Vagina (tissue), 2 donors: ENCODE results near the gene SERINC5.

ENCODE experiments used
- POLR2A ChIP-seq, 2 donors: fragments of 450-650 bp; IDR thresholded peaks; one replicate each; pipeline ENCODE4 v1.6.1; 2017; ENCODE audit warnings: antibody characterized with exemption in 2 of 2, mild to moderate bottlenecking in 2 of 2, moderate library complexity in 2 of 2
- POLR2AphosphoS5 ChIP-seq, 2 donors: sonication (generic); formaldehyde crosslinking; IDR thresholded peaks; one replicate each; pipeline ENCODE4 v1.9.0; 2017; ENCODE audit warnings: antibody characterized with exemption in 2 of 2, mild to moderate bottlenecking in 2 of 2, low read depth in 1 of 2; ENCODE audit not compliant: insufficient read depth in 1 of 2
- TF ChIP-seq, protein P1 (sequence below), 3 experiments: fragments of 450-650 bp in 2 of 3; fragments of 200-600 bp in 1 of 3; sonication (generic) in 1 of 3; IDR thresholded peaks; one replicate each; pipeline ENCODE4 v1.5.1; 2017 to 2019; ENCODE audit warnings: antibody characterized with exemption in 3 of 3, mild to moderate bottlenecking in 2 of 3, moderate library complexity in 2 of 3

GRCh38 chr5:80129146-80129545 lies 126.7 kb downstream of the SERINC5 start:
- TF ChIP-seq, protein P1, sequence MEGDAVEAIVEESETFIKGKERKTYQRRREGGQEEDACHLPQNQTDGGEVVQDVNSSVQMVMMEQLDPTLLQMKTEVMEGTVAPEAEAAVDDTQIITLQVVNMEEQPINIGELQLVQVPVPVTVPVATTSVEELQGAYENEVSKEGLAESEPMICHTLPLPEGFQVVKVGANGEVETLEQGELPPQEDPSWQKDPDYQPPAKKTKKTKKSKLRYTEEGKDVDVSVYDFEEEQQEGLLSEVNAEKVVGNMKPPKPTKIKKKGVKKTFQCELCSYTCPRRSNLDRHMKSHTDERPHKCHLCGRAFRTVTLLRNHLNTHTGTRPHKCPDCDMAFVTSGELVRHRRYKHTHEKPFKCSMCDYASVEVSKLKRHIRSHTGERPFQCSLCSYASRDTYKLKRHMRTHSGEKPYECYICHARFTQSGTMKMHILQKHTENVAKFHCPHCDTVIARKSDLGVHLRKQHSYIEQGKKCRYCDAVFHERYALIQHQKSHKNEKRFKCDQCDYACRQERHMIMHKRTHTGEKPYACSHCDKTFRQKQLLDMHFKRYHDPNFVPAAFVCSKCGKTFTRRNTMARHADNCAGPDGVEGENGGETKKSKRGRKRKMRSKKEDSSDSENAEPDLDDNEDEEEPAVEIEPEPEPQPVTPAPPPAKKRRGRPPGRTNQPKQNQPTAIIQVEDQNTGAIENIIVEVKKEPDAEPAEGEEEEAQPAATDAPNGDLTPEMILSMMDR (IDR thresholded peaks at IDR 0.05) = no peak
- TF ChIP-seq POLR2A (IDR thresholded peaks at IDR 0.05) (no peak), POLR2AphosphoS5 (IDR thresholded peaks at IDR 0.05; ENCODE audit: insufficient read depth in 1 of 2, low read depth in 1 of 2) (no peak)
